Upper lobe of right lung (tissue), 1 donor: ENCODE data around the gene CRIP2. TPM values are rescaled to one million over a fixed set of nuclear protein-coding genes. Genes with fewer than 3 reads are reported as not detected.

Experiments
- ATAC-seq: fragments of 200-7000 bp; cut with Tn5 transposase; one replicate; pipeline ENCODE4 v1.9.1; 2020; ENCODE audit warnings: mild to moderate bottlenecking, moderate library complexity
- DNase-seq: peaks from one replicate; pipeline ENCODE4 v3.0.0-alpha.2; 2020
- H3K27ac ChIP-seq: fragments of 200-600 bp; one replicate; pipeline ENCODE4 v1.8.0; 2022
- H3K27me3 ChIP-seq: fragments of 200-600 bp; one replicate; pipeline ENCODE4 v1.8.0; 2022; ENCODE audit warnings: mild to moderate bottlenecking
- H3K36me3 ChIP-seq: fragments of 200-600 bp; one replicate; pipeline ENCODE4 v1.8.0; 2022
- H3K4me1 ChIP-seq: fragments of 200-600 bp; one replicate; pipeline ENCODE4 v1.8.0; 2022
- H3K4me3 ChIP-seq: fragments of 200-600 bp; one replicate; pipeline ENCODE4 v1.8.0; 2022; ENCODE audit warnings: mild to moderate bottlenecking
- H3K9me3 ChIP-seq: fragments of 200-600 bp; one replicate; pipeline ENCODE4 v1.8.0; 2022
- intact Hi-C: fragments of 100-400 bp; cut with DNase I; formaldehyde crosslinking; loops from one replicate; pipeline ENCODE4 v1.11.0; 2022
- total RNA-seq: library from RNA; stranded (reverse); fragmentation: NEBNext Ultra II Directional; extraction: Animal tissue kit (Norgen Biotek cat#: 25700); gene quantifications from one replicate; pipeline ENCODE4 v1.2.1, GENCODE V29; 2021
- TF ChIP-seq, protein P1 (sequence below): fragments of 200-600 bp; IDR thresholded peaks from one replicate; pipeline ENCODE4 v1.8.0; 2022; ENCODE audit warnings: antibody characterized with exemption
- donor health status: DM: no; HTN: yes; CAD: no; lungs with severe emphysema.

CRIP2 gene
- total RNA-seq, 1 donor from 2014 or later = 191 TPM

DNA sequence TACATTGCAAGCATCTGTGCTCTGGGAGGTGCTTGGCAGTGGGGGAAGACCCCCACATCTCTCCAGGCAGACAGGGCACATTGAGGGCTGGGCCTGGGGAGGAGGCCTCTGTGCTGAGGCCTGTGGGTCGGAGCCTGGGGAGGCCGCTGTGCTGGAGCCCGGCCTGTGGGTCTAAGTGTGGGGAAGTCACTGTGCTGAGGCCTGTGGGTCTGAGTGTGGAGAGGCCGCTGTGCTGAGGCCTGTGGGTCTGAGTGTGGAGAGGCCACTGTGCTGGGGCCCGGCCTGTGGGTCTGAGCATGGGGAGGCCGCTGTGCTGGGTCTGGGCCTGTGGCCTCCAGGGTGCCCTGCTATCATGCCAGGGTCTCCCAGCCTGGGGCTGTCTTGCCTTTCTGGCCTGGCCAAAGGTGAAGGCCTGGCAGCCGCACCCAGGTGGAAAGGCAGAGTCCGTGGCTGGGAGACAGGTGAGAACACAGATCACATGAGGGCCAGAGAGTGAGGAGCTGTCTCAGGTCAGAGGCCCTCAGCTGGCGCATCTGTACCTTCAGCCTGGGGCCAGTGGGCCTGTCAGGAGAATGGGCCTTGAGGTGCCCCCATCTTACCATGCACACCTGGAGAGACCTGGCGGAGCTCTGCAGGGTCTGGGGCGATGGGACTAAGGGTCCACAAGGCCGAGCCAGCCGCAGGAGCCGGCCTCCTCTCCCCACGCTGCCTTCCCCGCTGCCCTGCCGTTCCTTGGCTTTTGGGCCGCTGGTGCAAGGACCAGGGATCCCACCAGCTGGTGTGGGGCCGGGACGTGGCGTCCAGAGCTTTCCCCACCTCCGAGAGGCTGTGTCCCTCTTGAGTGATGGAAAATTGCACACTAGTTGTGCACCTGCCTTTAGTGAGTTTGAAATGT lies 18.6 kb upstream of the CRIP2 start:
- ATAC-seq (no peak), DNase-seq (no peak)
- Histone ChIP-seq H3K27ac (no peak overlapping the region), H3K27me3 (no peaks in the 10 kb centered on the region), H3K36me3 (peaks cover 64% of the 10 kb centered on the region), H3K4me3 (no peak overlapping the region), H3K4me1 (no peaks in the 10 kb centered on the region), H3K9me3 (no peaks in the 10 kb centered on the region)
- TF ChIP-seq, protein P1, sequence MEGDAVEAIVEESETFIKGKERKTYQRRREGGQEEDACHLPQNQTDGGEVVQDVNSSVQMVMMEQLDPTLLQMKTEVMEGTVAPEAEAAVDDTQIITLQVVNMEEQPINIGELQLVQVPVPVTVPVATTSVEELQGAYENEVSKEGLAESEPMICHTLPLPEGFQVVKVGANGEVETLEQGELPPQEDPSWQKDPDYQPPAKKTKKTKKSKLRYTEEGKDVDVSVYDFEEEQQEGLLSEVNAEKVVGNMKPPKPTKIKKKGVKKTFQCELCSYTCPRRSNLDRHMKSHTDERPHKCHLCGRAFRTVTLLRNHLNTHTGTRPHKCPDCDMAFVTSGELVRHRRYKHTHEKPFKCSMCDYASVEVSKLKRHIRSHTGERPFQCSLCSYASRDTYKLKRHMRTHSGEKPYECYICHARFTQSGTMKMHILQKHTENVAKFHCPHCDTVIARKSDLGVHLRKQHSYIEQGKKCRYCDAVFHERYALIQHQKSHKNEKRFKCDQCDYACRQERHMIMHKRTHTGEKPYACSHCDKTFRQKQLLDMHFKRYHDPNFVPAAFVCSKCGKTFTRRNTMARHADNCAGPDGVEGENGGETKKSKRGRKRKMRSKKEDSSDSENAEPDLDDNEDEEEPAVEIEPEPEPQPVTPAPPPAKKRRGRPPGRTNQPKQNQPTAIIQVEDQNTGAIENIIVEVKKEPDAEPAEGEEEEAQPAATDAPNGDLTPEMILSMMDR = no peak
- intact Hi-C loops = no loop called here

GRCh38 chr14:105456736-105457617 lies 17.6 kb upstream of the CRIP2 start:
- ATAC-seq = no peak
- DNase-seq = no peak

DNA sequence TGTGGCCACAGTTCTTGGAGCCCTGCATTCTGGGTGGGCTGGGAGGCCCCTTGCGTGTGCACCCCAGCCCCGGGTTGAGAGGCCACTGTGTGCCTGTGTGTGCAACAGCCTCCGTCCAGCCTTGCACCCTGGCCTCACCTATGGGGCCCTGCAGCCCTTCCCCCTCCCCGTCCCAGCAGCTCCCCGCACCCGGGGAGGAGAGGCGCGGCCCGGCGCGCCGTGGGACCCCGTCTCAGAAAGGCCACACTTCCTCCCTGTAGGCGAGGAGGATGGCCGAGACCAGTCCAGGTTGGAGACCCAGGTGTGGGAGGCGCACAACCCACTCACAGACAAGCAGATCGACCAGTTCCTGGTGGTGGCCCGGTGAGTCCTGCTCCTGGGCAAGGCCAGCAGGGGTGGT lies 16.6 kb upstream of the CRIP2 start:
- no peak overlapping the region for H3K4me3 ChIP-seq
- no peaks in the 10 kb centered on the region for H3K4me1 ChIP-seq
- peaks cover 58% of the 10 kb centered on the region for H3K36me3 ChIP-seq
- no peaks in the 10 kb centered on the region for H3K27me3 ChIP-seq
- ATAC-seq (no peak), DNase-seq (no peak)
- no peaks in the 10 kb centered on the region for H3K9me3 ChIP-seq
- TF ChIP-seq, protein P1 = no peak
- intact Hi-C loops = no loop called here
- no peak overlapping the region for H3K27ac ChIP-seq

More at GRCh38 chr14:105456736-105457617, 17.6 kb upstream of the CRIP2 start:
- Histone ChIP-seq H3K4me1 (no peaks in the 10 kb centered on the region), H3K4me3 (no peak overlapping the region), H3K27ac (no peak overlapping the region), H3K36me3 (peaks cover 64% of the 10 kb centered on the region), H3K9me3 (no peaks in the 10 kb centered on the region), H3K27me3 (no peaks in the 10 kb centered on the region)
- TF ChIP-seq, protein P1 = no peak
- intact Hi-C loops = no loop called here

DNA sequence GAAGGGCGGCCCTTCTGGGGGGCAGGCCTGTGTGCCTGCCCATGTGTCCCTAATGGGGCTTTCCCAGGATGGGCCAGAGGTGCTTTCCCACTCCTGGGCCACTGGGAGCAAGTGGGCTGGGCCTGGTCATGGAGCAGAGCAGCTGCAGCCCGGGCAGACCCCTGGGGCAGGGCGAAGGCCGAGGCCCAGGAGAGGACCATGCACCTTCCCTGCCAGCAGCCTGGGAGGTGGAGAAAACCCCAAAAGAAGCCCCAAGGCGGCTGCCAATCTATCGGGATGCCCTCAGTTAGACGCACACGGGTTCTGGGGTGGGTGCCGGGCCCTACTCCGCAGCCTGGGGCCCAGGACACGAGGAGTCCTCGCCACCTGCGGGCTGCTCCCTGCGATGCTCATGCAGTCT lies 16.1 kb upstream of the CRIP2 start:
- Histone ChIP-seq H3K27me3 (no peaks in the 10 kb centered on the region), H3K4me1 (no peaks in the 10 kb centered on the region), H3K36me3 (peaks cover 59% of the 10 kb centered on the region), H3K27ac (no peak overlapping the region), H3K9me3 (no peaks in the 10 kb centered on the region), H3K4me3 (no peak overlapping the region)
- intact Hi-C loops = no loop called here
- ATAC-seq (peak; percentile 5), DNase-seq (no peak)
- TF ChIP-seq, protein P1 = no peak

DNA sequence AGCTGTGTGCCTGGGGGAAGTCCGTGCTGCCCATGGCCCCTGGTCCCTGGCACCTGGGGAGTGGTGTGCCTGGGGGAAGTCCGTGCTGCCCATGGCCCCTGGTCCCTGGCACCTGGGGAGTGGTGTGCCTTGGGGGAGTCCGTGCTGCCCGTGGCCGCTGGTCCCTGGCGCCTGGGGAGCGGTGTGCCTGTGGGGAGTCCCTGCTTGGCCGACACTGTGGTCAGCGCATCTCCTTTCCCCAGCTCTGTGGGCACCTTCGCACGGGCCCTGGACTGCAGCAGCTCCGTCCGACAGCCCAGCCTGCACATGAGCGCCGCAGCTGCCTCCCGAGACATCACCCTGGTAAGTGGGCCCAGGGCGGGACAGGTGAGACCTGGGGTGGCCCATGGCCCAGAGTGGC lies 14.5 kb upstream of the CRIP2 start:
- Histone ChIP-seq H3K27me3 (no peaks in the 10 kb centered on the region), H3K36me3 (peaks cover 58% of the 10 kb centered on the region)
- TF ChIP-seq, protein P1 = no peak

More for the DNA sequence above, 14.5 kb upstream of the CRIP2 start:
- DNase-seq (no peak), ATAC-seq (no peak)
- no peak overlapping the region for H3K27ac ChIP-seq
- intact Hi-C loops = no loop called here
- H3K4me3 ChIP-seq = no peak overlapping the region
- no peaks in the 10 kb centered on the region for H3K9me3 ChIP-seq
- H3K4me1 ChIP-seq = no peaks in the 10 kb centered on the region
